ENCODE results near the gene SLC39A1.
"Not testable (repeated sequence)": the region's sequence is repeated elsewhere in the genome, so short reads cannot be mapped to it uniquely, and the experiment has no call there.

SLC39A1 gene

GRCh38 chr1:153919876-153920852, 43.2 kb downstream of the SLC39A1 start:
- DNase-seq, result peak; percentile 9

DNA sequence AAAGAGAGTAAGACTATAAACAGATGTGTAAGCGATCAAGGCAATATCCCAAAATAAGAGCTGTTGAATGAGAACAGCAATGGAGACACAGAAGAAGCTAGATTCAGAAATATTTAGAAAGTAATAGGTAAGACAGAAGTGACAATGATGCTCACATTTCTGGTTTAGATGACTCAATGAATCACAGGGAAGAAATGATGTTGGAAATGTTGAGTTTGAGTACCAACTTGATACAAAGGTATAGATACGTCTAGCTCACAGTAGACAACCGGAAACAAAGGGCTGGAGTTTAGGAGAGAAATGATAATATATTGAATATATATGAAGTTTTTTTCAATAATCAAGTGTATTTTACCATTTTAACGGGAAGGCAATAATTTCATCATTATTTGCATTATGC, 47.0 kb downstream of the SLC39A1 start:
- in situ Hi-C loops (cut with HindIII; ENCODE audit: low pct_ligation_motif_present, low pct_unique_long_range_greater_than_20kb, low sequenced_read_pairs), result no loop called here

More at GRCh38 chr1:153919876-153920852, 43.2 kb downstream of the SLC39A1 start:
- in situ Hi-C loops (cut with HindIII; ENCODE audit: low pct_ligation_motif_present, low pct_unique_long_range_greater_than_20kb, low sequenced_read_pairs), result no loop called here

GRCh38 chr1:153912349-153912748, 51.0 kb downstream of the SLC39A1 start:
- DNase-seq, result no peak
- in situ Hi-C loops (cut with HindIII; ENCODE audit: low pct_ligation_motif_present, low pct_unique_long_range_greater_than_20kb, low sequenced_read_pairs), result no loop called here

More for the DNA sequence above, 47.0 kb downstream of the SLC39A1 start:
- no peak for DNase-seq

GRCh38 chr1:153910560-153910959, 52.8 kb downstream of the SLC39A1 start:
- DNase-seq; in situ Hi-C loops (cut with HindIII; ENCODE audit: low pct_ligation_motif_present, low pct_unique_long_range_greater_than_20kb, low sequenced_read_pairs): not testable (repeated sequence)
